Stomach (tissue), 4 donors: ENCODE results near the gene PKP4.

Source experiments
- POLR2A ChIP-seq, 4 donors: fragments of 450-650 bp; IDR thresholded peaks; one replicate each; pipeline ENCODE4 v1.6.1; 2016; ENCODE audit warnings: antibody characterized with exemption in 4 of 4, control low read depth in 2 of 4, mild to moderate bottlenecking in 1 of 4, moderate library complexity in 1 of 4
- TF ChIP-seq, protein P1 (sequence below), 7 experiments: fragments of 450-650 bp in 4 of 7; fragments of 200-600 bp in 3 of 7; sonication (generic) in 3 of 7; IDR thresholded peaks; one replicate each; pipeline ENCODE4 v1.5.1; 2016 to 2019; ENCODE audit warnings: antibody characterized with exemption in 7 of 7, control low read depth in 2 of 7, mild to moderate bottlenecking in 1 of 7

DNA sequence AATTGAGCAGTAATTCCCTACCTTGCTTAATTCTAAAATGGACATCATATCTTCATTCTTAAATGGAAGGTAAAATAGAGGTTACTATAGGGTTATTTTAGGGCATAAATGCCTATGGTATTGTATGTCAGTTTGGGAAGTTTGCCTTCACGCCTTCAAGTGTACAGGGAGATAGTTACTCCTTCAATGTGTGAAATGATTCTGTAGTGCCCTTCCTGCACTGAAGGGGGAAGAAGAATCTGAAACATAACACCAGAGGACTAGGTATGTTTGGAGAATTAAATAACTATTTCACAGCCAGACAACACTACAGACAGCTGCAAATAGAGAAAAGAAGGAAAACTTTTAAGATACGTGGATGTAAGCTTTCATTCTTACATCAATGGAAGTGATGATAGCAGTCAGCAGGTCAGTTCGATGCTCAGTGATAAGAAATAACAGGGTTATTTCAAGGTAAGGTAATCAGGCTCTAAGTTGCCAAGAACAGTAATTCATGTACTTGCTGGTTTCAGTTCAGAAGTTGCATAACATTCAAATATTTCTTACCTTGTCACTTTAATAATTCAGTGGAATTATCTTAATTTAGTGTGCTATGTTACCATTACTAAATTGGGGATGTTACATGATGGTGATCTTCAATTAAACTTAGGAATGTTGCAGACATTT, 4.0 kb downstream of the PKP4 start:
- TF ChIP-seq, protein P1, sequence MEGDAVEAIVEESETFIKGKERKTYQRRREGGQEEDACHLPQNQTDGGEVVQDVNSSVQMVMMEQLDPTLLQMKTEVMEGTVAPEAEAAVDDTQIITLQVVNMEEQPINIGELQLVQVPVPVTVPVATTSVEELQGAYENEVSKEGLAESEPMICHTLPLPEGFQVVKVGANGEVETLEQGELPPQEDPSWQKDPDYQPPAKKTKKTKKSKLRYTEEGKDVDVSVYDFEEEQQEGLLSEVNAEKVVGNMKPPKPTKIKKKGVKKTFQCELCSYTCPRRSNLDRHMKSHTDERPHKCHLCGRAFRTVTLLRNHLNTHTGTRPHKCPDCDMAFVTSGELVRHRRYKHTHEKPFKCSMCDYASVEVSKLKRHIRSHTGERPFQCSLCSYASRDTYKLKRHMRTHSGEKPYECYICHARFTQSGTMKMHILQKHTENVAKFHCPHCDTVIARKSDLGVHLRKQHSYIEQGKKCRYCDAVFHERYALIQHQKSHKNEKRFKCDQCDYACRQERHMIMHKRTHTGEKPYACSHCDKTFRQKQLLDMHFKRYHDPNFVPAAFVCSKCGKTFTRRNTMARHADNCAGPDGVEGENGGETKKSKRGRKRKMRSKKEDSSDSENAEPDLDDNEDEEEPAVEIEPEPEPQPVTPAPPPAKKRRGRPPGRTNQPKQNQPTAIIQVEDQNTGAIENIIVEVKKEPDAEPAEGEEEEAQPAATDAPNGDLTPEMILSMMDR (IDR thresholded peaks at IDR 0.05), result no peak
- no peak for TF ChIP-seq POLR2A (IDR thresholded peaks at IDR 0.05)
